T47D (cell line): ENCODE results near the gene ACBD3.

ENCODE experiments used
- DNase-seq, 2 experiments: peaks; one replicate each; pipeline versions ENCODE4 v3.0.0 to v3.0.0-alpha.2; 2011 to 2012; ENCODE audit warnings: low read depth in 1 of 2, low spot score in 1 of 2
- JUND ChIP-seq: IDR thresholded peaks from 2 replicates; pipeline ENCODE4 v1.6.1; 2012; ENCODE audit warnings: low read depth
- in situ Hi-C: cut with HindIII; loops from 2 replicates; pipeline ENCODE4 v1.10.0; 2016; ENCODE audit warnings: low sequenced_read_pairs, low pct_unique_long_range_greater_than_20kb

ACBD3 gene

DNA sequence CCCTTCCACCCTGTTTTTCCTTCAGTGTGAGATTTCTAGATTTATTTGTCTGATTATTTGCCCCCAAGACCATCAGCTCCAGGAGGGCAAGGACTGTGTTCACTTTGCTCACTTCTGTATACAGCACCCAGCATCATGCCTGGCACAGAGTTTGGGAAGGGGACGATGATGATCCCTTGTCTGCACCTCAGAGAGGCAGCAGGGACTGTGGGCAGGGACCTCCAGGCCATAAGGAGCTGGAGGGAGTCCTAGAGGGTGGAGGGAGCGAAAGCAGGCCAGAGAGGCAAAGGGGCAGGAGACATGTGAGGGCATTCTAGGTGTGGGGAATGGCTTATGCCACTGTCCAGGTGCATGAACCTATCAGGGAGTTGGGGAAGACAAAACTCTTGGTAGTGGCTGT, 91.3 kb downstream of the ACBD3 start:
- TF ChIP-seq JUND: no peak
- DNase-seq: no peak
- in situ Hi-C loops: no loop called here
